GM21423 (cell line): Measurements from ENCODE around the gene CPPED1.
"Not testable (repeated sequence)": the region's sequence is repeated elsewhere in the genome, so short reads cannot be mapped to it uniquely, and the experiment has no call there.

Experiments used
- ATAC-seq: cut with Tn5 transposase; IDR thresholded peaks from one replicate; pipeline ENCODE4 v1.9.1; 2021; ENCODE audit warnings: mild to moderate bottlenecking, moderate library complexity; ENCODE audit not compliant: unreplicated experiment

Gene CPPED1, protein sequence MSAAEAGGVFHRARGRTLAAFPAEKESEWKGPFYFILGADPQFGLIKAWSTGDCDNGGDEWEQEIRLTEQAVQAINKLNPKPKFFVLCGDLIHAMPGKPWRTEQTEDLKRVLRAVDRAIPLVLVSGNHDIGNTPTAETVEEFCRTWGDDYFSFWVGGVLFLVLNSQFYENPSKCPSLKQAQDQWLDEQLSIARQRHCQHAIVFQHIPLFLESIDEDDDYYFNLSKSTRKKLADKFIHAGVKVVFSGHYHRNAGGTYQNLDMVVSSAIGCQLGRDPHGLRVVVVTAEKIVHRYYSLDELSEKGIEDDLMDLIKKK

DNA sequence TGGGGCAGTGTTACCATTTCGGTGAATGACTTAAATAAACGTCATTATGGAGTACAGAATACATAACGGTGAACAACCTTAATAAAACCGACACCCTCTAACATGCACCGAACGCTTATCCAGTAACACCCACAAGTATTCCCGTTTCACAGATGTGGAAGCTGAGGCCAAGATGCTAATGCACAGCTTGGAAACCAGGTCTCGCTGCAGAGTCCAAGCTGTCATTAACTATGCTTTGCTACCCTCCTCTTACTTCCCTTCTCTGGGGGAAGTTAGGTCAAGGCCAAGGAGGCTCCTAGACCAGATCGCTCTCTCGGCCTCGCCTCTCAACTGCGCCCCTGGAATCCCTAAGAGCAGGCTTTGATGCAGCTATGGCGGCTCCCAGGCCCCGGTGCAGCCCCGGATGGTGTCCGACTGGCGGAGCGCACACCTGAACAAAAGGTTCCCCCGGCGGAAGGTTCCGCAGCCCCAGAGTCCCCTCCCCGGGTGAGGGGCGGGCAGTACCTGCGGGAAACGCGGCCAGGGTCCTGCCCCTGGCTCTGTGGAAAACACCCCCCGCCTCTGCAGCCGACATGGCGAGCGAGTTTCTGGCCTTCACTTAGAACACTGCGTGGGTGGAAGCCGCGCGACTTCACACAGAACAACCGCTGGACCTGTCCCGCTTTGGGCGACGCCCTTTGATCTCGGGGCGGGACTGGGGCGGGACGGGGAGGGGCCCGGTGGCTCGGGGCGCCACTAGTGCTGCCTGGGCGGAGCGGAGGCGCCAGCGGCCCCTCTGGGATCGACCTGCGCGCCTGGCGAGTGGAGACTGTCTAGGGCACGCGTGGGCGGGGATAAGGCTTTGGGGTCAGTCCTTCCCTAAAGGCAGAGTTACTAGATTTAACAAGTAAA is at the start of gene CPPED1:
Gene CPPED1, minus strand, starts transcription at position 685 of the 891 bp plus-strand sequence. Its CDS starts 111 bp downstream, at position 574.
- peak; percentile 82 for ATAC-seq

DNA sequence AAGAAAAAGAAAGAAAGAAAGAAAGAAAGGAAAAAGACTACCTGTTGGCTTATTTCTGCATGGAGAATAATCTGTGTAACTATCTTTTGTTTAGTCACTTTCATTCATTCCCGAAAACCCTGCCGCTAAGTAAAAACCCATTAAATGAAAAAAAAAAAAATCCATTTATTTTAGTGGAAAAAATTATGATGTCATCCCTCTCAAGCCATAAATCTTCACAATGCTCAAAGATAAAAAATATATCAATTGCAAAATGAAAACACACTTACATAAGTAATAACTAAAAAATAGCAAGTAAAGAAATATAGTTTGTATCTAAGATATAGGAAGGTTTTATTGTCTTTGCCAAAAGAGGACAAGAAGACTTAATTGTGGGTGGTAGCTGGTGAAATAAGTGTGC is 46.5 kb upstream of the CPPED1 start:
- no peak for ATAC-seq

DNA sequence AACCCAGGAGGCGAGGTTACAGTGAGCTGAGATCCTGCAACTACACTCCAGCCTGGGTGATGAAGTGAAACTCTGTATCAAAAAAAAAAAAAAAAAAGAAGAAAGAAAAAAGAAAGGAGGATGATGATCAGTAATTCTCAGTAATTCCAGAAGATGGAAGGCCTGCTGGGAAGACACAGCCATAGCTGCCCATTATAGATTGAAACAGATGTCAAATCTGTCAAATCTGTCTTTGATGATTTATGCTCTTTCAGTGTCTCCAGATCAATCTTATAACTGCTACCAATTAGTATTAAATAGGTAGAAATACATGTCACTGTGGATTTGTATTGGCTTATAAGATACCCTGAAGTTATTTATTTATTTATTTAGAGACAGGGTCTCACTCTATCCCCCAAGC is 42.9 kb upstream of the CPPED1 start:
- ATAC-seq, result no peak

DNA sequence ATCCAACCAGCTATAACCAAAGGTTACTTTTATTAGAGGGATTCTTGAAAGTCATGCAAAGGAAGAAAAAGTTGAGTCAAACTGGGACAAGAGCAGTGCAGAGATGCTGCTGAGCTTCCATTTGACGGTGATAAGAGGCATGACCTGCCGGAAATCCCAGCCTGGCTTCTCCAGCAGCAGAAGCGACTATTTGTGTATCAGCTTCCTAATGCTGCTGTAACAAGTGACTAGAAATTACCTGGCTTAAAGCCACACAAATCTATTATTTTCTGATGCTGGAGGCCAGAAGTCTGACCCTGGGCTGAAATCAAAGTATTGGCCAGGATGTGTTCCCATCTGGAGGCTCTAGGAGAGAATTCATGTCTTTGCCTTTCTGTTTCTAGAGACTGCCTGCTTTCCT is 41.6 kb upstream of the CPPED1 start:
- no peak for ATAC-seq

DNA sequence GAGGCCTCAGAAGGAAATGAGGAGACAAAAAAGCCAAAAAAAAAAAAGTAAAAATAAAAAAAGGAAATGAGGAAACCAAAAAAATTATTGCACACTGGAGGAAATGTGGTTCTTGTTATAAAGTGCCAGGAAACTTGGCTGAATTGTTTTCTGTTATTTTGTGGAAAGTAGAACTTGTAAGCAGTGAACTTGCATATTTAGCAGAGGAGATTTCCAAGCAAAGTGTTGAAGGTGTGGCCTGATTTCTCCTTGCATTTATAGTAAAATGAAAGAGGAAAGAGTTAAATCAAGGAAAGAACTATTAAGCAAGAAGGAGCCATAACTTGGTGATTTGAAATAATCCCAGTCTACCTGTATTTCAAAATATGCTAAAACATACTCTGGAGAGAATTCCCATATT is 34.1 kb upstream of the CPPED1 start:
- ATAC-seq, result no peak

DNA sequence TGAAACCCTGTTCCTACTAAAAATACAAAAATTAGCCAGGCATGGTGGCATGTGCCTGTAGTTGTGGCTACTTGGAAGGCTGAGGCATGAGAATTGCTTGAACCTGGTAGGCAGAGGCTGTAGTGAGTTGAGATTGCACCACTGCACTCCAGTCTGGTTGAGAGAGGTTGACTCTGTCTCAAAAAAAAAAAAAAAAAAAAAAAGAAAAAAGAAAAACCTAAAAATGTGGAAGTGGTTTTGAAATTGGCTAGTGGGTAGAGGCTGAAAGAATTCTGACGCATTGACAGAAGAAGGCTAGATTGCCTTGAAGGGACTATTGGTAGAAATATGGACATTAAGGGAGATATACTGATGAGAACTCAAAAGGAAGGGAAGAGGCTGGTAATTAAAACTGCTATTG is 33.6 kb upstream of the CPPED1 start:
- no peak for ATAC-seq

DNA sequence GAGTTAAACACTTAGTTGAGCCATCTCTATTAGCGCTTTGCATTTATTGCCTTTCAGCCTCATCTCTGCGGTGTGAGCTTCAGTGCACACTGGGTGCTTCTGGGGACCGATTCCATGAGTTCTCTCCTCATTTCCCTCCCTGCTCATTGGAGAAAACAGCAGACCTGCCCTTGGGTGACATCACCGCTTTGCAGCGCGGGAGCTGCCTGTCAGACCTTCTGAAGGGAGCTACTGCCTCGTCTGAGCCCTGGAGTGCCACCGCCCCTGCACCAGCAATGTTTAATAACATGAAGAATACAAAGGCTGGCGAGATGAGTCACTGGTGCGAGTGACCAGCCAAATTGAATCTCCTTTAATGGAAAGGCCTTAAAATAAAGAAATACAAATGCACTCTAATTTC is 30.2 kb upstream of the CPPED1 start:
- ATAC-seq, result no peak

DNA sequence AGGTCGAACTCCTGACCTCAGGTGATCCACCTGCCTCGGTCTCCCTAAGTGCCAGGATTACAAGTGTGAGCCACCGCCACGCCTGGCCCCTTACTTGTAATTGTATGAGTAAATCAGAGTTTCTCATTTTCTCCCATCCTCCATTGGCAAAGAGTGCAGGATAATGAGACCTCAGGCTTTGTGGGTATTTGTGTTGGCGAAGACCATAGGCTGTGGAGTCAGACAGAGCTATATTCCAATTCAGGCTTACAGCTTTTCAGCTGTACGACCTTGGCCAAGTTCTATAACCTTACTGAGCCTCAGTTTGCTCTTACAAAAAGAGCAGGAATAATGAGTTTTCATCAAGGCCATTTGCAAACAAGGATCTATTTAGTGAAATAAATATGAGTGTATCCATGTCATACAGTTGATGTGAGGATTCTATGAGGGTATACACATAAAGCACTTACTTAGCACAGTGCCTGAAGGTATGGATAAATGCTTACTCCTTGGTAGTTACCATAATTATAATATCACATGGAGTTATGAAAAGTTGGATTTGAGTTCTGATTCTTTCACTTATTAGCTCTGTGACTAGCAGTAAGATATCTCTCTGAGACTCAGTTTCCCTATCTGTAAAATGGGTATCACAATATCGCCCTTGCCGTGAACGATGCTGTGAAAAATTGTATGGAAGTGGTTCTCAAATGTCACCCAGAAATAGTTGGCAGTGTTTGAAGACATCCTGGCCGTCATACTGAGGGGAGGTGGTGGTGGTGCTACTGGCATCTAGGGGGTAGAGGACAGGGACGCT is 25.6 kb upstream of the CPPED1 start:
- no peak for ATAC-seq

DNA sequence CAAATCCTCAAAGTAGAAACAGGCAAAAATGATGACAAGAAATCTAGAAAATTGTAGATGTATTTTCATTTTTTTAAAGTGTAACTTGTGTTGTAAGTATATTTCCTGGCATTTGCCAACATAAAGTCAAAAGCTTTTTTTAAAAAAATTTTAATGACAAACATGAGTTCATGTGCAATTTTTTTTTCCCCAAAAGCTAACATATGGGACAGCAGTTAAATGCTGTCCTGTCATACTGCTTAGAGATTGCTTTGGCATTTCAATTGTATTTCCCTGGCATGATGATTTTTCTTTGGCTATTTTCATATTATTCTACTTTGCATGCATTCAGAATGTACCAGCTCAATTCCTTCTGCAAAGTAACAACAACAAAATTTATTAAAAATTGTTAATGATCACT is 24.5 kb upstream of the CPPED1 start:
- ATAC-seq, result no peak

DNA sequence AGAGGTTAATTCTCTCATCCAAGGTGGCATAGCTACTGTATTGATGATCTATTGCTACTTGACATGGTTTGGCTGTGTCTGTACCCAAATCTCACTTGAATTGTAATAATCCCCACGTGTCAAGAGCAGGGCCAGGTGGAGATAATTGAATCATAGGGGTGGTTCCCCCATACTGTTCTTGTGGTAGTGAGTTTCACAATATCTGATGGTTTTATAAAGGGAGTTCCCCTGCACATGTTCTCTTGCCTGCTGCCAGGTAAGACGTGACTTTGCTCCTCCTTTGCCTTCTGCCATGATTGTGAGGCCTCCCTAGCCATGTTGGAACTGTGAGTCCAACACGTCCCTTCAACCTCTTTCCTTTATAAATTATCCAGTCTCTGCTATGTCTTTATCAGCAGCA is 22.9 kb upstream of the CPPED1 start:
- no peak for ATAC-seq

DNA sequence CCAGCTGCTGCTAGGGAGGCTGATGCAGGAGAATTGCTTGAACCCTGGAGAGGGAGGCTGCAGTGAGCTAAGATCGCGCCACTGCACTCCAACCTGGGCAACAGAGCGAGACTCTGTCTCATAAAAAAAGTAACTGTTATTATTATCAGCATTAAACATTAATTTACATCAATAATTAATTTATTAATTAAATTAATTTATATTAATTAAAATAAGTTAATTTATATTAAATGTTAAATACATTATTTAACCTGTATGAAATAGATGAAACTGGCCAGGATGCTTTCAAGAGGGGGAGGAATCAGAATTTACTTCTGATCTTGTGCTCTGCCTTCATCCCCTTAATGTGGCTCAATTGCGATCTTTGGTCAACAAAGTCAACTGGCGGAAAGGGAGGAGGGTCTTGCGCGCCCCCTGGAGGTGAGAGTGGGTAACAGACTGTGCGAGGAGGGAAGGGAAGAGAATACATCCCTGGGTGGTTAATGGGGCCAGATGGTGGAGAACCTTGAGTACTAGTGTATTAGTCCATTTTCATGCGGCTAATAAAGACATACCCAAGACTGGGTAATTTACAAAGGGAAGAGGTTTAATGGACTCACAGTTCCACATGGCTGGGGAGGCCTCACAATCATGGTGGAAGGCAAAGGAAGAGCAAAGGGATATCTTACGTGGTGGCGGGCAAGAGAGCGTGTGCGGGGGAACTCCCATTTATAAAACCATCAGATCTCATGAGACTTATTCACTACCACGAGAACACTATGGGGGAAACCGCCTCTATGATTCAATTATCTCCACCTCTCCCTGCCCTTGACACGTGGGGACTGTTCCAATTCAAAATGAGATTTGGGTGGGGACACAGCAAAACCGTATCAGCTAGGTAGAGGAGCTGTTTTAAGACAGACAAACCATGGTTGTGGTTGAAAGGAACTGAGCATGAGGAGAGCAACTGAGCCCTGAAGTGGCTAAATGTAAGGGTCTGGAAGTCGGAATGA is 15.7 kb upstream of the CPPED1 start:
- ATAC-seq, result no peak

DNA sequence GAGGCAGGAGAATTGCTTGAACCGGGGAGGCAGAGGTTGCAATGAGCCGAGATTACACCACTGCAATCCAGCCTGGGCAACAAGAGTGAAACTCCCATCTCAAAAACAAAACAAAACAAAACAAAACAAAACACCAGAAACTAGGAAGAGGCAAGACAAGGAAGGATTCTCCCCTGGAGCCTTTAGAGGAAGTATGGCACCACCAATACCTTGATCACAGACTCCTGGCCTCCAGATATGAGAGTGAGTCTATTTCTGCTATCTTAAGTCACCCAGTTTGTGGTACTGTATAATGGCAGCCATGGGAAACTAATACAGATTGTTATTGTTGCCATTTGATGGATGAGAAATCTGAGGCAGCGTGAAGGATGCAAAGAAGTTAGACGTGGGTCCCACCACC is 14.6 kb upstream of the CPPED1 start:
- no peak for ATAC-seq

DNA sequence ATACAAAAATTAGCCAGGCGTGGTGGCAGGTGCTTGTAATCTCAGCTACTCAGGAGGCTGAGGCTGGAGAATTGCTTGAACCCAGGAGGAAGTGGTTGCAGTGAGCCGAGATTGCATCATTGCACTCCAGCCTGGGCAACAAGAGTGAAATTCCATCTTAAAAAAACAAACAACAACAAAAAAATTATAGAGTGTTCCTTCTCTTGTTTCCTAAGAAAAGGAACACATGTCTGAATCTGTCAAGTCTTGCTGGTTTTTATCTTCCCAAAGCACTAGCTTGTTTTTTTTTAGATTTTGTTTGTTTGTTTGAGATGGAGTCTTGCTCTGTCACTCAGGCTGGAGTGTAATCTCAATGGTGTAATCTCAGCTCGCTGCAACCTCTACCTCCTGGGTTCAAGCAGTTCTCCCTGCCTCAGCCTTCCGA is 13.1 kb upstream of the CPPED1 start:
- not testable (repeated sequence) for ATAC-seq

DNA sequence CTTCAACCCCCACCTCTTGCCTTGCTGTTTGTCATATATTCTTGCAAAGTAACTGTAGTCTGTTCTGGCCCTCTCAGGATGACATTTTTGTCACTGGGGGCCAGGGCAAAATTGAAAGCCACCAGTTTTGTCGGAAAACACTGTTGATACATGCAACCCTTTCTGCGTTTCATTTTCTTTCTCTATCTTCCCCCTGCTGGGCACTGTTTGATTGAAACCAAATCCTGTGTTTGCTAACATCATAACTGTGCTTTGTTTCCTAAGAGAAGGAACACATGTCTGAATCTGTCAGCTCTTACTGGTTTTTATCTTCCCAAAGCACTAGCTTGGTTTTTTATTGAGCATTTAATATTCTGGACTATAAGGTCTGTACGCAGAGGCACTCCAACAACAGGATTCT is 11.7 kb upstream of the CPPED1 start:
- no peak for ATAC-seq

DNA sequence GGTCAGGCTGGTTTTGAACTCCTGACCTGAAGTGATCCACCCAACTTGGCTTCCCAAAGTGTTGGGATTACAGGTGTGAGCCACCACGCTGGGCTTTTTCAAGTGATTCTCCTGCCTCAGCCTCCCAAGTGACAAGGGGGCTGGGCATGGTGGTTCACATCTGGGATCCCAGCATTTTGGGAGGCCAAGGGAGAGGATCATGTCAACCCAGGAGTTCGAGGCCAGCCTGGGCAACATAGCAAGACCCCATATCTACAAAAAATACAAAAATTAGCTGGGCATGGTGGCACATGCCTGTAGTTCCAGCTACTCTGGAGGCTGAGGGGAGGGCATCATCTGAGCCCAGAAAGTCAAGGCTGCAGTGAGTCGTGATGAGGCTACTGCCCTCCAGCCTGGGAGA is 10.0 kb upstream of the CPPED1 start:
- ATAC-seq, result not testable (repeated sequence)

DNA sequence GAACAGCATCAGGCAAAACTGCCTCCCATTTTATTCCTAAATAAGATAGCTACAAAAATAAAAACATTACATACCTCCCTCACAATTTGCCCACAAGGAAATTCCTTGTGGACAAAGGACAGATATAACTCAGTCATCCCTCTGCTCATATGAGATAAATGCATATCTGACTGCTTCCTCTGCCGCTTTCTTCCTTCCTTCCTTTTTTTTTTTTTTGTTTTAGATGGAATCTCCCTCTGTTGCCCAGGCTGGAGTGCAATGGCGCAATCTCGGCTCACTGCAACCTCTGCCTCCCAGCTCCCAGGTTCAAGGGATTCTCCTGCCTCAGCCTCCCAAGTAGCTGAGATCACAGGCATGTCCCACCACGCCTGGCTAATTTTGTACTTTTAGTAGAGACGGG is 9.6 kb upstream of the CPPED1 start:
- ATAC-seq, result not testable (repeated sequence)

DNA sequence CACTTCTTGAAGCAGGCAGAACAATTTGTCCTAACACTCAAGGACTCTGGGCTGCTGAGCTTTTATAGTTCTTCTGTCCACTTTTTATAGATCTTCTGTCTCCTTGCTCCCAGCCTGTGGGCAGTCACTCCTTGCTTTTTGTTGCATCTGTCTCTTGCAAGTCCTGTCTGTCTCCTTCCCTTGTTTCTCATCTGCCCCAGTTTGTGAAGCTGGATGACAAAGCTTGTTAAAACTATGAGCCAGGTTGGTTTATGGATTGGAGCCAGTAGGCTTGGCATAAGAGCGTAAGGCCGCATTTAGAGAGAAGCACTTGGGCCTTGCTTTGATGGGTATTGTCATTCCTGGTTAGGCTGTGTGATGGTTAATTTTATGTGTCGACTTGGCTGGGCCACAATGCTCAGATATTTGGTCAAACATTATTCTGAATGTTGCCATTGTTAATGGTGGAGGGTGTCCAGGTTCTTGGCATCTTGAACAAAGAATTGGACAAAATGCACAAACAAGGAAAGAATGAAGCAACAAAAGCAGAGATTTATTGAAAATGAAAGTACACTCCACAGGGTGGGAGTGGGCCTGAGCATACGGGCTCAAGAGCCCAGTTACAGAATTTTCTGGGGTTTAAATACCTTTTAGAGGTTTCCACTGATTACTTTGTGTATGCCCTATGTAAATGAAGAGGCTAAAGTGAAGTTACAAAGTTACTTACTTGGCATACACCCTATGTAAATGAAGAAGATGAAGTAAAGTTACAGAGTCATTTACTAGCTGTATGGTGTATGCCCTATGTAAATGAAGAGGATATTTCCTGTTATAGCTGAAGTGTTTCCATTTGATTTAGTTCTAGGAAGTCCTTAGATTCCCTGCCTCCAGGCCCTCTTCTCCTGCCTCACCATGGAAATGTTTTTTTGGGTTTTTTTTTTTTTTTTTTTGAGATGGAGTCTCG is 8.0 kb upstream of the CPPED1 start:
- ATAC-seq, result no peak

DNA sequence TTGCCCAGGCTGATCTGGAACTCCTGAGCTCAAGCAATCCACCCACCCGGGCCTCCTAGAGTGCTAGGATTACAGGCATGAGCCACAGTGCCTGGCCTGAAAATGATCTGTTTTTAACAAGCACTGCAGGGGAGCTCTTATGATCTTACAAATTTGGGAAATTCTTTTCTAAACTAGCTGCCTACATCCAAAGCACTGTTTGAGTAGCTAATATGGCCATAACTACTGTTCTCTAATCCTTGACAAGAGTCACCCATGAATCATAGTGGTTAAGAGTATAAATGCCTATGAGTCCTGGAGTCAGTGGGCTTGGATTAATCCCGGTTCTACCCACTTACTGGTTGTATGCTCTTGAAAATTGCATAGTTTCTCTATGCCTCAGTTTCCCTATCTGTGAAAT is 1.4 kb upstream of the CPPED1 start:
- no peak for ATAC-seq

DNA sequence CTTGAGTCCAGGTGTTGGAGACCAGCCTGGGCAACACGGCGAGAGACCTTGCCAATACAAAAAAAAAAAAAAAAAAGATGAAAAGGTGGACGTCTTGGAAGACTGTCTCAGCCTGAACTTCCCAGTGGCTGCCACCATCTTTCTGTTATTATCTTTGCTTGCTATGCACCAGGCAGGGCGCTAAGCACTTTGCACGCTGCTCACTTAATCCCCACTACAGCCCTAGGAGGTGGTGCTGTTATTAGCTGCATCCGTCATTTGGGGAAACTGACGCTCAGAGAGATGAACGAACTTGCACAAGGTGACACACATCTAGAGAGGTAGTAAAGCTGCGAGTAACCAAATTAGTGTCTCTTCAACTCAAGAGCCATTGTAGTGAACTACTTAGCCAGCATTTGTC is 708 bp upstream of the CPPED1 start:
- no peak for ATAC-seq
